Body of pancreas (tissue), 4 donors: ENCODE data around the gene HNRNPM. TPM values are rescaled to one million over a fixed set of nuclear protein-coding genes. Genes with fewer than 3 reads are reported as not detected.
"Not testable (repeated sequence)": the region's sequence is repeated elsewhere in the genome, so short reads cannot be mapped to it uniquely, and the experiment has no call there.

ENCODE experiments used
- ATAC-seq: fragments of 150-250 bp; one replicate; pipeline ENCODE4 v1.9.1; 2016
- DNase-seq, 4 donors: peaks; one replicate each; pipeline ENCODE4 v3.0.0-alpha.2; 2019
- H3K27ac ChIP-seq, 4 donors: fragments of 200-600 bp; sonication (generic); 1 replicate in 3 of 4; 2 replicates in 1 of 4; pipeline versions ENCODE4 v1.5.1 to v1.6.1; 2016 to 2019; ENCODE audit warnings: mild to moderate bottlenecking in 1 of 4, mixed read lengths in 1 of 4, moderate library complexity in 1 of 4
- H3K27me3 ChIP-seq, 2 donors: fragments of 200-600 bp; sonication (generic); one replicate each; pipeline ENCODE4 v1.6.0; 2016; ENCODE audit warnings: mild to moderate bottlenecking in 1 of 2
- H3K36me3 ChIP-seq, 2 donors: fragments of 200-600 bp; sonication (generic); replicated peaks in 1 of 2; 2 replicates each; pipeline ENCODE4 v1.5.1; 2016; ENCODE audit warnings: low read depth in 2 of 2; ENCODE audit not compliant: insufficient read depth in 1 of 2
- H3K4me1 ChIP-seq: fragments of 200-600 bp; sonication (generic); one replicate; pipeline ENCODE4 v1.6.0; 2016
- H3K4me3 ChIP-seq, 2 donors: fragments of 200-600 bp; sonication (generic); 1 replicate in 1 of 2; 2 replicates in 1 of 2; pipeline ENCODE4 v1.5.1; 2016 to 2019
- H3K9me3 ChIP-seq, 3 donors: fragments of 200-600 bp; sonication (generic); 1 replicate in 2 of 3; 2 replicates in 1 of 3; pipeline ENCODE4 v1.5.1; 2016
- POLR2A ChIP-seq, 3 donors: fragments of 450-650 bp; IDR thresholded peaks; one replicate each; pipeline ENCODE4 v1.6.1; 2016; ENCODE audit warnings: antibody characterized with exemption in 3 of 3, mild to moderate bottlenecking in 2 of 3
- WGBS, 2 donors: methylation state at CpG; one replicate each; pipeline ENCODE4 v1.1.5; 2017; 5-methylcytosine and 5-hydroxymethylcytosine counted together
- intact Hi-C: fragments of 100-400 bp; cut with DNase I; formaldehyde crosslinking; loops from one replicate; pipeline ENCODE4 v1.15.1; 2023
- total RNA-seq, 2 donors: library from RNA; depleted of rRNA; stranded (reverse); fragments of >200 nt; gene quantifications; one replicate each; pipeline ENCODE4 v1.1.0, GENCODE V29; 2016
- TF ChIP-seq, protein P1 (sequence below), 7 experiments: fragments of 450-650 bp in 4 of 7; fragments of 200-600 bp in 3 of 7; sonication (generic) in 3 of 7; IDR thresholded peaks; one replicate each; pipeline ENCODE4 v1.5.1; 2016 to 2019; ENCODE audit warnings: antibody characterized with exemption in 7 of 7

HNRNPM gene
- total RNA-seq, 2 donors from 2014 or later: 64.9 to 146 TPM

DNA sequence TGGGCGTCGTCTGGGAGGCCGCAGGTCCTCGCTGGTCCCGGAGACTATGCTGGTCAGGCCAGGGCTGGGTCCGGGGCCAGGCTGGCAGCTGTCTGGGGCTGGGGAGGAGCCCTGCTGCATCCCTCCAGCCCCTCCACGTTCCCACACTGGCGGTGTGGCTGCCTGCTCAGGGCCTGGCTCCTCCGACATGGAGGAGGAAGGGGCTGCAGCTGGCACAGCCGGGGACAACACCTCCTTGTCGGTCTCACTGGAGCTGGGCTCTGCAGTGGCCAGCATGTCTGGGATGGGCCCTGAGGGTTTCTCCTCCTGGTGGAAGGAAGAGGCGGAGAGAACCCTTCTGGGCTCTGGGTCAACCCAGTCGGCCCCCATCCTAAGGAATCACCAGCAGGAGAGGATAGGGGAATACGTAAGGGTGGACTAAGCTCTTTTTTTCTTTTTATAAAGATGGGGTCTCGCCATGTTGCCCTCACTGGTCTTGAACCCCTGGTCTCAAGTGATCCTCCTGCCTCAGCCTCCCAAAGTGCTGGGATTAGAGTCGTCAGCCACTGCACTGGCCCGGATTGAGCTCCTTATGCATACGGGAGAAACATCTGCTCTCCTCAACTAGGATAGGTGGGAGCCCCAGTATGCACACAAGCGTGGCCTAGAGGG is 68.4 kb downstream of the HNRNPM start:
- 58 to 76% methylated on average over 15 to 16 of the region's 19 CpGs for WGBS, 2 donors
- H3K36me3 ChIP-seq: no peaks in the 10 kb centered on the region
- TF ChIP-seq, protein P1, sequence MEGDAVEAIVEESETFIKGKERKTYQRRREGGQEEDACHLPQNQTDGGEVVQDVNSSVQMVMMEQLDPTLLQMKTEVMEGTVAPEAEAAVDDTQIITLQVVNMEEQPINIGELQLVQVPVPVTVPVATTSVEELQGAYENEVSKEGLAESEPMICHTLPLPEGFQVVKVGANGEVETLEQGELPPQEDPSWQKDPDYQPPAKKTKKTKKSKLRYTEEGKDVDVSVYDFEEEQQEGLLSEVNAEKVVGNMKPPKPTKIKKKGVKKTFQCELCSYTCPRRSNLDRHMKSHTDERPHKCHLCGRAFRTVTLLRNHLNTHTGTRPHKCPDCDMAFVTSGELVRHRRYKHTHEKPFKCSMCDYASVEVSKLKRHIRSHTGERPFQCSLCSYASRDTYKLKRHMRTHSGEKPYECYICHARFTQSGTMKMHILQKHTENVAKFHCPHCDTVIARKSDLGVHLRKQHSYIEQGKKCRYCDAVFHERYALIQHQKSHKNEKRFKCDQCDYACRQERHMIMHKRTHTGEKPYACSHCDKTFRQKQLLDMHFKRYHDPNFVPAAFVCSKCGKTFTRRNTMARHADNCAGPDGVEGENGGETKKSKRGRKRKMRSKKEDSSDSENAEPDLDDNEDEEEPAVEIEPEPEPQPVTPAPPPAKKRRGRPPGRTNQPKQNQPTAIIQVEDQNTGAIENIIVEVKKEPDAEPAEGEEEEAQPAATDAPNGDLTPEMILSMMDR (IDR thresholded peaks at IDR 0.05): no peak
- no peak for TF ChIP-seq POLR2A (IDR thresholded peaks at IDR 0.05)
- peak overlapping the region in 1 of 2 donors; percentile 73 for H3K4me3 ChIP-seq
- no peaks in the 10 kb centered on the region for H3K27me3 ChIP-seq
- intact Hi-C loops: no loop called here
- ATAC-seq: no peak
- peaks cover 17% of the 10 kb centered on the region for H3K4me1 ChIP-seq
- H3K27ac ChIP-seq: peak overlapping the region; percentile 97 to 100 (median 100)
- DNase-seq: no peak
- no peaks in the 10 kb centered on the region for H3K9me3 ChIP-seq

DNA sequence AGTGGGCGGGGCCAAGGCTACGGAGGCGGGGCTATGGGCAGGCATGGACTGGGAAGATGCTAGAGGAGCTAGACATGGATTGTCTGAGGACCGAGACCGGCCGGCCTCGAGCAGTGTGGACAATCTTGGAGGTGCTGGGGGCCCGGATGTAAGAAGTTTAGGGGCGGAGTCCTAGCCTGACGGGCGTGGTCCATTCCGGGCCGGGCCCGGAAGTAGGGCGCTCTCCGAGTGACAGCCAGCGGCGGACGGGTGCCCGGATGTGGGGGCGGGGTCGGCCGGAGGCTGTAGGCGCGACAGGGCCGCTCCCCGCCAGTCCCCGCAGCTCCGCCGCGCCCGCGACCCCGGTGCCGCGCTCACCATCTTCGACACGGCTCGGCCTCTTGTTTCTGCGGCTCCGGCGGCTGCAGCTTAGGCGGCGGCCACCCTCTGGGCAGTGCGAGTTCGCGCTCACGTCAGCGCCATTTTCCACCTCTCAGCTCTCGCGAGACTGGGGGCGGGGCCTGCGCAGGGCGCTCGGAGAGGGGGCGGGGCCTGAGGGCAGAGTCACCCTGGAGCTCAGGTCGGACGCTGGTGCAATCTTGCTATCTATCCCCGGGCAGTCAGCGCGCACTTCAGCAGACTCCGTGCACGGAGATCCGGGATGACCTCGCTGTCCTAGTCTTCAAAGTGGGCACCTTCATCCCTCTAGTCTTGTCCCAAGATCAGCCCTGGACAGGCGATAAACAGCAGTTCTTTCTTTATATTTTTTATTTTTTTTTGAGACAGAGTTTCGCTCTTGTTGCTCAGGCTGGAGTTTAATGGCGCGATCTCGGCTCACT is 69.1 kb downstream of the HNRNPM start, which contains the start of gene ZNF414:
Gene ZNF414 (minus strand): TSS at position 481 of the 818 bp plus-strand sequence. CDS start 121 bp downstream, at position 360.
- peak; percentile 65 to 94 (median 89) for TF ChIP-seq POLR2A (IDR thresholded peaks at IDR 0.05)
- TF ChIP-seq, protein P1 (IDR thresholded peaks at IDR 0.05): peak in 1 of 7 experiments; percentile 15
- peak; percentile 94 for ATAC-seq
- H3K9me3 ChIP-seq: no peaks in the 10 kb centered on the region
- peak; percentile 97 to 98 (median 98) for DNase-seq
- H3K4me3 ChIP-seq: peak within 1 kb of the TSS; percentile 73
- intact Hi-C loops: no loop called here
- H3K27ac ChIP-seq: peak within 1 kb of the TSS; percentile 97 to 100 (median 100)
- no peaks in the 10 kb centered on the region for H3K36me3 ChIP-seq
- 0 to 4% methylated on average over 16 to 69 of the region's 70 CpGs for WGBS, 2 donors
- H3K4me1 ChIP-seq: peaks cover 17% of the 10 kb centered on the region
- no peaks in the 10 kb centered on the region for H3K27me3 ChIP-seq

DNA sequence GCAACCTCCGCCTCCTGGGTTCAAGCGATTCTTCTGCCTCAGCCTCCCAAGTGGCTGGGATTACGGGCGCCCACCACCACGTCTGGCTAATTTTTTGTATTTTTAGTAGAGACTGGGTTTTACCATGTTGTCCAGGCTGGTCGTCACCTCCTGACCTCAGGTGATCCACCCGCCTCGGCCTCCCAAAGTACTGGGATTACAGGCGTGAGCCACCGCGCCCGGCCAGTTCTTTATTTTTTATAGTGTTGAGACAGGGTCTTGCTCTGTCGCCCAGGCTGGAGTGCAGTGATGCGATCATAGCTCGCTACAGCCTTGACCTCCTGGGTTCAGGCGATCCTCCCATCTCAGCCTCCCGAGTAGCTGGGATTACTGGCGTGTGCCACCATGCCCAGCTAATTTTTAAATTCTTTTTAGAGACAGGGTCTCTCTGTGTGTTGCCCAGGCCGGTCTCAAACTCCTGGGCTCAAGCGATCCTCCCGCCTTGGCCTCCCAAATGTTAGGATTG is 69.8 kb downstream of the HNRNPM start:
- WGBS, 2 donors: 56 to 64% methylated on average over 9 to 21 of the region's 21 CpGs
- H3K9me3 ChIP-seq, H3K36me3 ChIP-seq, ATAC-seq, intact Hi-C loops, DNase-seq, H3K27me3 ChIP-seq: not testable (repeated sequence)
- H3K27ac ChIP-seq: peak overlapping the region; percentile 97 to 100 (median 100)
- H3K4me3 ChIP-seq: peak overlapping the region in 1 of 2 donors; percentile 73
- H3K4me1 ChIP-seq: peaks cover 17% of the 10 kb centered on the region

DNA sequence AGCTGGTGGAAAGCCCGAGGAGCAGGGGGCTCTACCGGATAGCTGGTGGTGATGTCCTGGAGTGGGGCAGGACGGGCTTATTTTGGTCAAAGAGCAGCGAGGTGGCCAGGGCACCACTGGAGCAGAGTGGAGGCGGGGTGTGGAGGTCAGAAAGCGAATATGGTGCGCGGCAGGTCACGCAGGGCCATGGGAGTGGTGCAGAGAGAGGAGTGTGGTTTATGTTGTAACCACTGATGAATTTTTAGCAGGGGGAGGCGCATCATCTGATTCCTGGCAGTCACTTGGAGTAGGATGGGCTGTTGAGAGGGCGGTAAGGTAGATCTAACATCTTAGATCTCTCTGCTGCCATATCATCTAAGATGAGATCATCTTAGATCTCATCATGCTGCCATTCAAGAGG is 70.5 kb downstream of the HNRNPM start:
- TF ChIP-seq POLR2A (IDR thresholded peaks at IDR 0.05): no peak
- TF ChIP-seq, protein P1 (IDR thresholded peaks at IDR 0.05): no peak
- Histone ChIP-seq H3K27me3 (no peaks in the 10 kb centered on the region), H3K4me3 (no peak overlapping the region), H3K36me3 (no peaks in the 10 kb centered on the region), H3K27ac (no peak overlapping the region), H3K4me1 (peaks cover 17% of the 10 kb centered on the region), H3K9me3 (no peaks in the 10 kb centered on the region)
- intact Hi-C loops: no loop called here
- DNase-seq: no peak
- ATAC-seq: no peak
- WGBS, 2 donors: 68 to 91% methylated on average over 11 of the region's 11 CpGs
